Right lobe of liver (tissue), 4 donors: ENCODE measurements around the gene ABHD12.

ENCODE experiments used
- POLR2A ChIP-seq: fragments of 450-650 bp; IDR thresholded peaks from one replicate; pipeline ENCODE4 v1.6.1; 2017; ENCODE audit warnings: antibody characterized with exemption, mild to moderate bottlenecking
- TF ChIP-seq, protein P1 (sequence below), 4 donors: fragments of 200-600 bp in 3 of 4; fragments of 450-650 bp in 1 of 4; IDR thresholded peaks; one replicate each; pipeline versions ENCODE4 v1.5.1 to v1.8.0; 2016 to 2022; ENCODE audit warnings: antibody characterized with exemption in 4 of 4, mild to moderate bottlenecking in 2 of 4
- donor health status: DM: no; HTN: no; CAD: no.
- donor health status: DM: no; HTN: no; CAD: no.
- donor health status: DM: no; HTN: yes; CAD: no.

DNA sequence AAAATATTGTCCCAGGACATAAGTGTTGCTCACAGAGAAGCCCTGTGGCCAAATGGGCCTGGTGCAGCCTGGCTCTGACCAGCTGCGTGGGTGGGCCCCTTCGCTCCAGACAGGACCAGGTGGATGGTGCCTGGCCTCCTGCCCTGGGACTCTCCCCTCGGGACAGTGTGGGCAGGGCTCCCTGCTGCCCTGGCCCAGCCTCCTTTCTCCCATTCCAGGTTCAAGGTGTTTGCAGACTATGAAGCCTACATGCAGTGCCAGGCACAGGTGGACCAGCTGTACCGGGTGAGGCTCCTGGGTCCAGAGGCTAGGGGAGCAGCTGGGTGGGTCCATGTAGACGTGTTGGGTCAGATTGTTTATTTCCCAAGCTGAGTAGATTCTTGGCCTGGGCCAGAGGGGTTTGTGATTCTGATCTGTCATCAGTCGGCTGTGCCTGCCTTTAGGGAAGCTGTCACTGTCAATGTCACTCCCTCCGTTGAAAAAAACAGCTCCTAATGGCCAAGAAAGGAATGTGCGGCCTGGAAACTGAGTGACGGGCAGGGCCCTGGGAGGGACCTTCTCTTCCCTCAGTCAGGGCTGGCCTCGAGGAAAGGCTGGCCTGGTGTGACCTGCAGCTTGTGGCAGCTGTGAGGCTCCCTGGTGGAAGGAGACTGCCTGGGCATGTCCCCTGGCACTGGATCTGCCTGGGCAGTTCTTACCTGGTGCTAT lies 95.1 kb downstream of the ABHD12 start:
- TF ChIP-seq, protein P1, sequence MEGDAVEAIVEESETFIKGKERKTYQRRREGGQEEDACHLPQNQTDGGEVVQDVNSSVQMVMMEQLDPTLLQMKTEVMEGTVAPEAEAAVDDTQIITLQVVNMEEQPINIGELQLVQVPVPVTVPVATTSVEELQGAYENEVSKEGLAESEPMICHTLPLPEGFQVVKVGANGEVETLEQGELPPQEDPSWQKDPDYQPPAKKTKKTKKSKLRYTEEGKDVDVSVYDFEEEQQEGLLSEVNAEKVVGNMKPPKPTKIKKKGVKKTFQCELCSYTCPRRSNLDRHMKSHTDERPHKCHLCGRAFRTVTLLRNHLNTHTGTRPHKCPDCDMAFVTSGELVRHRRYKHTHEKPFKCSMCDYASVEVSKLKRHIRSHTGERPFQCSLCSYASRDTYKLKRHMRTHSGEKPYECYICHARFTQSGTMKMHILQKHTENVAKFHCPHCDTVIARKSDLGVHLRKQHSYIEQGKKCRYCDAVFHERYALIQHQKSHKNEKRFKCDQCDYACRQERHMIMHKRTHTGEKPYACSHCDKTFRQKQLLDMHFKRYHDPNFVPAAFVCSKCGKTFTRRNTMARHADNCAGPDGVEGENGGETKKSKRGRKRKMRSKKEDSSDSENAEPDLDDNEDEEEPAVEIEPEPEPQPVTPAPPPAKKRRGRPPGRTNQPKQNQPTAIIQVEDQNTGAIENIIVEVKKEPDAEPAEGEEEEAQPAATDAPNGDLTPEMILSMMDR (IDR thresholded peaks at IDR 0.05), result no peak
- no peak for TF ChIP-seq POLR2A
